Activated CD4-positive, alpha-beta T cell treated with anti-CD3 and anti-CD28 coated beads for 1 hour (primary cell): ENCODE results near the gene KLK15.
"Not testable (repeated sequence)": the region's sequence is repeated elsewhere in the genome, so short reads cannot be mapped to it uniquely, and the experiment has no call there.

Experiments
- DNase-seq: peaks from one replicate; pipeline ENCODE4 v3.0.0-alpha.2; 2020

KLK15 gene

GRCh38 chr19:50794876-50795663, 38.3 kb downstream of the KLK15 start:
- DNase-seq, result no peak

GRCh38 chr19:50794074-50794875, 39.1 kb downstream of the KLK15 start:
- no peak for DNase-seq

GRCh38 chr19:50793558-50794065, 39.8 kb downstream of the KLK15 start:
- no peak for DNase-seq

GRCh38 chr19:50792272-50793250, 40.8 kb downstream of the KLK15 start:
- no peak for DNase-seq

- DNase-seq, result no peak
These were observed 41.6 kb downstream of the KLK15 start for GRCh38 chr19:50791594-50792271.

GRCh38 chr19:50790922-50791467, 42.4 kb downstream of the KLK15 start:
- DNase-seq, result no peak

GRCh38 chr19:50790396-50790795, 43.0 kb downstream of the KLK15 start, which contains the start of gene ACP4:
Gene ACP4 (plus strand): TSS chr19:50790415. CDS start chr19:50790415, 0 bp downstream.
- no peak for DNase-seq

- DNase-seq, result no peak
These were observed 48.0 kb downstream of the KLK15 start for GRCh38 chr19:50785329-50785728.

GRCh38 chr19:50784710-50785109, 48.7 kb downstream of the KLK15 start:
- no peak for DNase-seq

GRCh38 chr19:50783848-50784152, 49.6 kb downstream of the KLK15 start:
- not testable (repeated sequence) for DNase-seq

- DNase-seq, result no peak
These were observed 52.5 kb downstream of the KLK15 start for GRCh38 chr19:50780753-50781435.

GRCh38 chr19:50779504-50780457, 53.6 kb downstream of the KLK15 start:
- no peak for DNase-seq

GRCh38 chr19:50778906-50779430, 54.4 kb downstream of the KLK15 start:
- DNase-seq, result no peak

GRCh38 chr19:50777830-50778303, 55.5 kb downstream of the KLK15 start:
- DNase-seq, result no peak

GRCh38 chr19:50777261-50777660, 56.1 kb downstream of the KLK15 start:
- DNase-seq, result no peak

GRCh38 chr19:50776131-50776530, 57.2 kb downstream of the KLK15 start:
- DNase-seq, result no peak
